Measurements from ENCODE around the gene RAMP2.

Gene RAMP2

GRCh38 chr17:42806249-42806648 lies 45.2 kb downstream of the RAMP2 start:
- H3K27me3 ChIP-seq (replicated peaks; ENCODE audit: control insufficient read depth, insufficient read depth, low read length, poor library complexity, severe bottlenecking): no peaks in the 10 kb centered on the region
- no peak overlapping the region for H3K27ac ChIP-seq (ENCODE audit: insufficient read depth, low read length, poor library complexity, severe bottlenecking)
- no peaks in the 10 kb centered on the region for H3K9me3 ChIP-seq (ENCODE audit: control insufficient read depth, low read length)
- H3K36me3 ChIP-seq (ENCODE audit: control insufficient read depth, insufficient read depth, low read length): peaks cover 21% of the 10 kb centered on the region
- H3K4me1 ChIP-seq (ENCODE audit: control insufficient read depth, insufficient read depth, low read length, poor library complexity, severe bottlenecking): no peaks in the 10 kb centered on the region
- no peak overlapping the region for H3K4me3 ChIP-seq (ENCODE audit: insufficient read depth, low read depth, low read length, poor library complexity, severe bottlenecking)
- no peak for DNase-seq

- no peaks in the 10 kb centered on the region for H3K27me3 ChIP-seq (replicated peaks; ENCODE audit: control insufficient read depth, insufficient read depth, low read length, poor library complexity, severe bottlenecking)
- no peak overlapping the region for H3K4me3 ChIP-seq (ENCODE audit: insufficient read depth, low read depth, low read length, poor library complexity, severe bottlenecking)
- no peak overlapping the region for H3K27ac ChIP-seq (ENCODE audit: insufficient read depth, low read length, poor library complexity, severe bottlenecking)
- no peaks in the 10 kb centered on the region for H3K4me1 ChIP-seq (ENCODE audit: control insufficient read depth, insufficient read depth, low read length, poor library complexity, severe bottlenecking)
- H3K9me3 ChIP-seq (ENCODE audit: control insufficient read depth, low read length): no peaks in the 10 kb centered on the region
- peaks cover 42% of the 10 kb centered on the region for H3K36me3 ChIP-seq (ENCODE audit: control insufficient read depth, insufficient read depth, low read length)
- no peak for DNase-seq
Observed at GRCh38 chr17:42809250-42809649, 48.2 kb downstream of the RAMP2 start.

Data from effector memory CD4-positive, alpha-beta T cell (primary cell).